Measurements from ENCODE around the gene SIN3A.
"Not testable (repeated sequence)": the region's sequence is repeated elsewhere in the genome, so short reads cannot be mapped to it uniquely, and the experiment has no call there.

SIN3A gene

GRCh38 chr15:75451674-75452363, at the start of gene SIN3A:
Gene SIN3A (minus strand): TSS chr15:75451690. CDS start chr15:75430375, 21,315 bp downstream.
- DNase-seq (ENCODE audit: low read depth in 2 of 2): peak; percentile 99

GRCh38 chr15:75493732-75494131, 42.2 kb upstream of the SIN3A start:
- DNase-seq (ENCODE audit: low read depth in 2 of 2): no peak

- DNase-seq (ENCODE audit: low read depth in 2 of 2): no peak
These were observed 32.5 kb upstream of the SIN3A start for GRCh38 chr15:75483961-75484360.

GRCh38 chr15:75483556-75483955, 32.1 kb upstream of the SIN3A start:
- not testable (repeated sequence) for DNase-seq (ENCODE audit: low read depth in 2 of 2)

- DNase-seq (ENCODE audit: low read depth in 2 of 2): no peak
These were observed 31.6 kb upstream of the SIN3A start for GRCh38 chr15:75483106-75483505.

GRCh38 chr15:75480463-75480862, 29.0 kb upstream of the SIN3A start:
- not testable (repeated sequence) for DNase-seq (ENCODE audit: low read depth in 2 of 2)

GRCh38 chr15:75479670-75480069, 28.2 kb upstream of the SIN3A start:
- no peak for DNase-seq (ENCODE audit: low read depth in 2 of 2)

- DNase-seq (ENCODE audit: low read depth in 2 of 2): not testable (repeated sequence)
These were observed 25.6 kb upstream of the SIN3A start for GRCh38 chr15:75477094-75477493.

GRCh38 chr15:75468913-75469598, 17.6 kb upstream of the SIN3A start:
- DNase-seq (ENCODE audit: low read depth in 2 of 2): no peak

- DNase-seq (ENCODE audit: low read depth in 2 of 2): no peak
These were observed 9.2 kb upstream of the SIN3A start for GRCh38 chr15:75460646-75461045.

- no peak for DNase-seq (ENCODE audit: low read depth in 2 of 2)
These were observed 8.1 kb upstream of the SIN3A start for GRCh38 chr15:75459581-75459980.

GRCh38 chr15:75456710-75457109, 5.2 kb upstream of the SIN3A start:
- DNase-seq (ENCODE audit: low read depth in 2 of 2): no peak

- peak; percentile 11 to 16 for DNase-seq (ENCODE audit: low read depth in 2 of 2)
These were observed 4.6 kb upstream of the SIN3A start for GRCh38 chr15:75455982-75456531.

- peak; percentile 75 to 81 for DNase-seq (ENCODE audit: low read depth in 2 of 2)
These were observed 4.0 kb upstream of the SIN3A start for GRCh38 chr15:75455424-75455981.

- peak; percentile 67 for DNase-seq (ENCODE audit: low read depth in 2 of 2)
These were observed 3.2 kb upstream of the SIN3A start for GRCh38 chr15:75454471-75455378.

GRCh38 chr15:75453703-75454470, 2.4 kb upstream of the SIN3A start:
- peak; percentile 91 to 95 for DNase-seq (ENCODE audit: low read depth in 2 of 2)

- peak; percentile 41 to 68 for DNase-seq (ENCODE audit: low read depth in 2 of 2)
These were observed 1.6 kb upstream of the SIN3A start for GRCh38 chr15:75452865-75453702.

GRCh38 chr15:75452364-75452864, 924 bp upstream of the SIN3A start:
- DNase-seq (ENCODE audit: low read depth in 2 of 2): peak; percentile 48 to 59

GRCh38 chr15:75451202-75451673, 252 bp downstream of the SIN3A start:
- DNase-seq (ENCODE audit: low read depth in 2 of 2): no peak
